GM20000 (cell line): Measurements from ENCODE around the gene XRCC4.
A peak's percentile ranks its signal among the peaks of the same experiment; 100 is the strongest.
"Not testable (repeated sequence)": the region's sequence is repeated elsewhere in the genome, so short reads cannot be mapped to it uniquely, and the experiment has no call there.

Experiments
- DNase-seq: peaks from one replicate; pipeline ENCODE4 v3.0.0; 2012; ENCODE audit warnings: low spot score
- CTCF ChIP-seq: IDR thresholded peaks from 2 replicates; pipeline ENCODE4 v1.5.1; 2012; ENCODE audit warnings: mild to moderate bottlenecking, control low read depth; ENCODE audit errors: extremely low read depth, missing control alignments

The XRCC4 gene

GRCh38 chr5:83253720-83254119, 176.4 kb downstream of the XRCC4 start:
- DNase-seq, result no peak

GRCh38 chr5:83255268-83255667, 177.9 kb downstream of the XRCC4 start:
- no peak for TF ChIP-seq CTCF
- no peak for DNase-seq

More at GRCh38 chr5:83253720-83254119, 176.4 kb downstream of the XRCC4 start:
- no peak for TF ChIP-seq CTCF

GRCh38 chr5:83256091-83256780, 178.9 kb downstream of the XRCC4 start:
- no peak for DNase-seq
- no peak for TF ChIP-seq CTCF

- not testable (repeated sequence) for DNase-seq
Measured at GRCh38 chr5:83257684-83258083, 180.3 kb downstream of the XRCC4 start.

- no peak for DNase-seq
- no peak for TF ChIP-seq CTCF
Measured at GRCh38 chr5:83265318-83265717, 188.0 kb downstream of the XRCC4 start.

- DNase-seq, result no peak
- TF ChIP-seq CTCF, result no peak
Measured at GRCh38 chr5:83270311-83270710, 193.0 kb downstream of the XRCC4 start.

GRCh38 chr5:83277154-83277553, 199.8 kb downstream of the XRCC4 start:
- no peak for TF ChIP-seq CTCF
- no peak for DNase-seq

GRCh38 chr5:83277953-83278352, 200.6 kb downstream of the XRCC4 start:
- no peak for TF ChIP-seq CTCF

More at GRCh38 chr5:83277953-83278352, 200.6 kb downstream of the XRCC4 start:
- peak; percentile 6 for DNase-seq
